Measurements from ENCODE around the gene FOXD1. TPM values are rescaled to one million over a fixed set of nuclear protein-coding genes. Genes with fewer than 3 reads are reported as not detected.

FOXD1 gene
- 0.28 and 0.65 TPM in 2 replicates for total RNA-seq

DNA sequence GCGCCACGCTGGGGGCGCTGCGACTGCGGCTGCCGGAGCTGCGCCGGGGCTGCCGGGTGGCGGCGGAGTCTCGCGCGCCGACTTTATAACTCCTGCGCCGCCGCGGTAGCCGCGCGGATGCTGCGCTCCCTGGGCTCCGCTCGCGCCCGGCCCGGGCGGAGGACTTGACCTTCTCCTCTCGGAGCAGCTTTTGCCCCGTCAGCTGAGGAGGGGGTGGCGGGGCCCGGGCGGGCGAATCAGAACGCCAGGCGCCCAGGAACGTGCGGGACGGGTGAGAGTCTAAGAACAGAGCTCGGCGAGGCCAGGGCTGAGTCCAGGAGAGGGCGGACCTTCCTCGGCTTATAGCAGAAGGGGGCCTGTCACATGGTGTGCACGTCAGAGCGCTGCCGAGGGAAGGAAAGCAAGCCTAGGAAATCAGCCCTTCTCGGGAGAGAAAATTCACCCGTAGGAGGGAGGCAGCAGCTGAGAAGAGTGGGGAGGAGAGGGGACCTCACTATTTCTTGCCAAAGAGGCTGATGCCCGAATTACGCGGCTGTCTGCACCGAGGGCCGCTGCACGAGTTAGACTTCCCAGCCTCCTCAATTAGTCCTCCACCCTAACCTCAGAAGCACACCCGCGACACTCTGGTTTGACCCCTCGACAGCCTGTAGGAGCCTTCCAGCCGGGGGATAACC is at the start of gene FOXD1:
FOXD1 (minus strand) TSS at position 315 of the 674 bp plus-strand sequence. CDS start 415 bp downstream, outside the sequence.

Other genes with a start within 250 kb of the FOXD1 start
- 201 and 214 TPM in 2 replicates for gene BTF3, start 49.7 kb upstream of the FOXD1 start, total RNA-seq
- 15.3 and 24.9 TPM in 2 replicates for gene ANKRA2, start 116.9 kb upstream of the FOXD1 start, total RNA-seq
- 14.5 and 18.9 TPM in 2 replicates for gene UTP15, start 117.0 kb upstream of the FOXD1 start, total RNA-seq
- 10.4 and 15.9 TPM in 2 replicates for gene ARHGEF28, start 177.4 kb upstream of the FOXD1 start, total RNA-seq